ENCODE measurements around the gene DAZL.

DNA sequence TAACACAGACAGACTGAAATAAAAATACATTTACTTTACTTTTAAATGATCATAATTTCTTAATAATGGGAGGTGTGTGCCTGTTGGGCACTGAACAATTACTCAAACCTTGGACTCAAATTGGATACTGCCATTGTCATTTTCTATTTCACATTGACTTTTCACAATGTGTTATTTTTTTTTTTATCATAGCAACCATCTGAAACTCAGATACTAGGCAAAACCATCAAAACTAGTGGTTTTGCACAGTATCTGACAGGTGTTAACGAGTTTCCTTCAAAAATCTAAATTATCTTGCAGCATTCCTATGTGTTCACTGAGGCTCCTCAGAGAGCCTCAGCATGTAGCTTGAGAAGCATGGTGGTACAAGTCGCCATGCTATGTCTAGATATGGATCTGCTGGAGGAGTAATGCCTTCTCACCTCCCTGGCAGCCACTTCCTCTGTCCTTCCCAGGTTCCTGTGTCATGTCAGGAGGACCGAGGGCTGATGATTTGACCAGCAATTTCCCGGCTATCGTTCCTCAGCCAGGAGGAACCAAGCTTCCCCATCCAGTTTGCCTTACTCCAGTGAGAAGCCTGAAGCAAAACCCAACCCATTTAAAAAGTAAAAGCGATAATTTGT lies 61.9 kb downstream of the DAZL start:
- TF ChIP-seq, protein P1, sequence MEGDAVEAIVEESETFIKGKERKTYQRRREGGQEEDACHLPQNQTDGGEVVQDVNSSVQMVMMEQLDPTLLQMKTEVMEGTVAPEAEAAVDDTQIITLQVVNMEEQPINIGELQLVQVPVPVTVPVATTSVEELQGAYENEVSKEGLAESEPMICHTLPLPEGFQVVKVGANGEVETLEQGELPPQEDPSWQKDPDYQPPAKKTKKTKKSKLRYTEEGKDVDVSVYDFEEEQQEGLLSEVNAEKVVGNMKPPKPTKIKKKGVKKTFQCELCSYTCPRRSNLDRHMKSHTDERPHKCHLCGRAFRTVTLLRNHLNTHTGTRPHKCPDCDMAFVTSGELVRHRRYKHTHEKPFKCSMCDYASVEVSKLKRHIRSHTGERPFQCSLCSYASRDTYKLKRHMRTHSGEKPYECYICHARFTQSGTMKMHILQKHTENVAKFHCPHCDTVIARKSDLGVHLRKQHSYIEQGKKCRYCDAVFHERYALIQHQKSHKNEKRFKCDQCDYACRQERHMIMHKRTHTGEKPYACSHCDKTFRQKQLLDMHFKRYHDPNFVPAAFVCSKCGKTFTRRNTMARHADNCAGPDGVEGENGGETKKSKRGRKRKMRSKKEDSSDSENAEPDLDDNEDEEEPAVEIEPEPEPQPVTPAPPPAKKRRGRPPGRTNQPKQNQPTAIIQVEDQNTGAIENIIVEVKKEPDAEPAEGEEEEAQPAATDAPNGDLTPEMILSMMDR (conservative IDR thresholded peaks at IDR 0.05) = no peak
- TF ChIP-seq EZH2 (IDR thresholded peaks at IDR 0.05; ENCODE audit: low read depth) = no peak

Measured in PC-9 (cell line).